GM19397 (cell line): ENCODE results near the gene ROR2.
"Not testable (repeated sequence)": the region's sequence is repeated elsewhere in the genome, so short reads cannot be mapped to it uniquely, and the experiment has no call there.

ENCODE experiments used
- ATAC-seq: cut with Tn5 transposase; IDR thresholded peaks from one replicate; pipeline ENCODE4 v1.9.1; 2021; ENCODE audit warnings: mild to moderate bottlenecking, moderate library complexity; ENCODE audit not compliant: unreplicated experiment

The ROR2 gene

GRCh38 chr9:91658513-91659105 lies 291.4 kb downstream of the ROR2 start:
- no peak for ATAC-seq

DNA sequence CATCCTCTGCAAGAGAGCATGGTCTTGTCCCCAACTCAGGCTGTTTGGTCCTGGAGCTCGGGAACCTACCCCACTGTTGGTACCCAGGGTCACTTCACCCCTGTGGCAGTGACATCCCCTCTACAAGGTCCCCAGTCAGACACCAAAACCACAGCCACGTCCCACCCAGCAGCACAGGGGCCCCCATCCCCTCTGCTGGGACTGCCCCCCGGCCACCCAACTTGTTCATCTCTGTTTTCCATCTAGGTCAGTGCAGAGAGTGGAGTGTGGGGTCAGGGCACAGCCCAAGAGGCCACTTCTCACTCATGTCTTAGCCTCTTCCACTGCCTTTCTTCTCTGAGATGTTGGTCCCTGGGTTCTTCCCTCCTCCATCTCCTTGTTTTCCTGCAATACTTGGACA lies 292.5 kb downstream of the ROR2 start:
- no peak for ATAC-seq

DNA sequence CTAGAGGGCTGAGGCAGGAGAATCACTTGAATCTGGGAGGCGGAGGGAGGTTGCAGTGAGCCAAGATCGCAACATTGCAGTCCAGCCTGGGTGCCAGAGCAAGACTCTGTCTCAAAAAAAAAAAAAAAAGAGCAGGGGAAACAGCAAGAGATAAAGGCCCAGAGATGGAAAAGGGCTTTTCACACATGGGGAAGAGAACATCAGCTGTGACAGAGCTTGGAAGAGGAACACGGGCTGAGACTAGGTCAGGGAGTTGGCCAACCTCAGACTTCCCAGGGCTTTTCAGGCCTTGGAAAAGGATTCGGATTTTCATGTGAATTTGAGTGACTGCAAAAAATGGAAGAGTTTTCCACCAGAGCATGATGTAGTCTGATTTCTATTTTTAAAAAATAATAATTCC lies 294.4 kb downstream of the ROR2 start:
- ATAC-seq: no peak

- no peak for ATAC-seq
These were observed 294.8 kb downstream of the ROR2 start for GRCh38 chr9:91655215-91655614.

GRCh38 chr9:91654527-91654926 lies 295.5 kb downstream of the ROR2 start:
- no peak for ATAC-seq

- ATAC-seq: no peak
These were observed 302.7 kb downstream of the ROR2 start for GRCh38 chr9:91647371-91647770.

DNA sequence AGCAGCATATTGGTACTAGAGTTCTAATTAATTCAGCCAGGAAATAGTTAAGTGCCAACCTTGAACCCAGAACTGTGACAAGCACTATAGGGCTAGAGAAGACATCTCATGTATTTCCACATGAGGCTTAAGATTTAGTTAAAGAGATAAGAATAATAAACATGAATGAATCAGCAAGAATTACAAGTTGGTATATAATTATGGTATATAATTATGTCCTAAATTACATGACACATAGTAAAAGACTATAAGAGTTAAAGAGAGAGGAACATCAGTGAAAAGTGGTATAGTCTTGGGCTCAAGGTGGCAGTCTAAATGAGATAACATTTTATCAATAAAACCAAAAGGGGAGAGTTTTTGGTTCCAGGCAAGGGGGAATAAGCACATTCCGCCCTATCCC lies 303.3 kb downstream of the ROR2 start:
- ATAC-seq: no peak

DNA sequence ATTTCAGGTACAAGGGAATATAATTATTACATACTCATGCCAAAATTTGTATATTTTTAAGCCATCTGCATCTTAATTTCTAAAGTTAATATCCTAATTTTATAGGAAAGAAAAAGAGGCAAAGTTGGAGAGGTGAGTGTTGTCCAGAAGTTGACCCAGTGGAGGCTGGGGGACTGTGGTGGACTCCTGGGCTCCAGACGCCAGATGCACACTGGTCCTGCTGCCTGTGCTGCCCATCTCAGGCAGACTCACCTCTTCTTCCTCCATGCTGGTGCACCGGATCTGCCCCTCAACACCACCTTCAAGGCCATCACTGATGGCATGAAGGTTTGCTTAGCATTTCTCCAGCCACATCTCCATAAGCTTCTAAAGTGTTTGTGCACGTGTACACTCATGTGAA lies 305.6 kb downstream of the ROR2 start:
- no peak for ATAC-seq

DNA sequence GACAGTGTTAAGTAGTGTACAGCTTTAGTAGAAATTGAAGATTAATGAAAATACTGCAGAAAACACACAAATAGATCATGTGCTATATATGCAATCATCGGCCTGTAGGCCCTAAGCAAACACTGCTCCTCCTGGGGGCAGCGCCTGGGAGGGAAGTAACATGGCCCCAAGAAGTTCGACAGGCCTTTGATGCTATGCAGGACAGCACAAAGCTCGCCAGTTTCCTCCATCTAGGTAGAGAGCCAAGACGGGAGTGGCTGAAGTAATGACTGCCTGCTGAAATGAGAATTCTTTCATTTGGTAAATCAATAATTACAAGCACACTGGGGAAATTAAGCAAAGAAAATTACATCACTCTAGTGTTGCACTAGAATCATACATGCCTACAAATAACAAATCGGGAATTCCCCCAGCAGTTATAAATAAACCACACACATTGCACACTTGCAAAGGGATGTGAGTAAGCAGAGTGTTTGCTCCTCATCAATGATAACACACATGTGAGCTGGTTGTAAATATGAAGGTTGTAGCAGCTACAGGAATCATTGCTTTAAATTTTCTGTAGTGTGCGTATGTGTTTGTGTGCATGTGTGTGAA lies 306.4 kb downstream of the ROR2 start:
- ATAC-seq: no peak

GRCh38 chr9:91642771-91643170 lies 307.3 kb downstream of the ROR2 start:
- no peak for ATAC-seq

DNA sequence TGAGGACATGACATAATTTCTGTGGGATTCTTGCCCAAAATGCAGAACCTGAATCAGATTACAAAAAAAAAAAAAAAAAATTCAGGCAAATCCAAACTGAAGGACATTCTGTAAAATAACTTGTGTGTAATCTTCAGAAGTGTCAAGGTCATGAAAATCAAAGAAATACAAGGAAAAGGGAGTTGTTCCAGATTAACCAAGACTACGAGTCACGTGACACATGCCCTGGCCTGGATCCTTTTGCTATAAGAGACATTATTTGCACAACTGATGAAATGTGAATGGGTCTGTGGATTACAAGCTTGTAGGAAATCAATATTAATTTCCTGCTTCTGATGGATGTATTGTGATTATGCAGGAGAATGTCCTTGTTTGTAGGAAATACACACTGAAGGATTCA lies 309.6 kb downstream of the ROR2 start:
- ATAC-seq: no peak

- ATAC-seq: no peak
These were observed 311.0 kb downstream of the ROR2 start for GRCh38 chr9:91639054-91639453.

DNA sequence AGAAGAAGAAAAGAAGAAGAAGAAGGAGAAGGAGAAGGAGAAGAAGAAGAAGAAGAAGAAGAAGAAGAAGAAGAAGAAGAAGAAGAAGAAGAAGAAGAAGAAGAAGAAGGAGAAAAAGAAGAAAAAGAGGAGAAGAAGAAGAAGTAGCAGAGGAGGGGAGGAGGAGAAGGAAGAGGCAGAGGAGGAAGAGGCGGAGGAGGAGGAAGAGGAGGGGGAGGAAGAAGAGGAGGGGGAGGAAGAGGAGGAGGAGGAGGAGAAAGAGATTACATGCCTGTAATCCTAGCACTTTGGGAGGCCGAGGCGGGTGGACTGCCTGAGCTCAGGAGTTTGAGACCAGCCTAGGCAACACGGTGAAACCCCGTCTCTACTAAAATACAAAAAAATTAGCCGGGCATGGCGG lies 315.2 kb downstream of the ROR2 start:
- ATAC-seq: not testable (repeated sequence)

DNA sequence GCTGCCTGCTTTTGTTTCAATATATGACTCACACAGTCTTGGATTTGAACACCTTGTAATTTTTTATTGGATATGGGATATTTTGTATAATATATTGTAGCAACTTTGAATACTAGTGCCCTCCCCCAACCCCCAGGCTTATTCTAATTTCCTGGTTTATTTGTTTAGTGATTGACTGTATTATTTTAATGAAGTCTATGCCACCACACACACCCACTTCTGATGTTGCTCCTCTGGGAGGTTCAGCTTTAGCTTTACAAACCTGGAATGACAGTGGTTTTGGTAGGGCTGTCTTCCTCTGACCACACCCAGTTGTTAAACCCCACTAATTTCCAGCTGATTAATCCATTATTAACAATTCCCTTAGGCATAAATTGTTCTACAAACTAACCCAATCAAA lies 320.3 kb downstream of the ROR2 start:
- no peak for ATAC-seq

DNA sequence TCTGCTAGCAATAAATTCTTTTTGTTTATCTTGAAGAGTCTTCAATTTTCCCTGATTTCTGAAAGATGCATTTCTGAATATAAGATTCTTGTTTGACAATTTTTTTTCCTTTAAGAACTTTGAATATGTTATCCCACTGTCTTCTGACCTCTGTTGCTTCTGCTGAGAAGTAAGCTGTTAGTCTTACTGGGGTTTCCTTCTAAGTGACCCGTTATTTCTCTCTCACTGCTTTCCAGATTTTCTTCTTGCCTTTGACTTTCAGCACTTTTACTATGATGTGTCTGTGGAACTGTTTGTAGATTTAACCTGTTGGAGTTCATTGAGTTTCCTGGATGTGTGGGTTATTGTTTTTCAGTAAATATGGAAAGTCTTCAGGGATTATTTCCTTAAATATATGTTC lies 321.1 kb downstream of the ROR2 start:
- no peak for ATAC-seq

DNA sequence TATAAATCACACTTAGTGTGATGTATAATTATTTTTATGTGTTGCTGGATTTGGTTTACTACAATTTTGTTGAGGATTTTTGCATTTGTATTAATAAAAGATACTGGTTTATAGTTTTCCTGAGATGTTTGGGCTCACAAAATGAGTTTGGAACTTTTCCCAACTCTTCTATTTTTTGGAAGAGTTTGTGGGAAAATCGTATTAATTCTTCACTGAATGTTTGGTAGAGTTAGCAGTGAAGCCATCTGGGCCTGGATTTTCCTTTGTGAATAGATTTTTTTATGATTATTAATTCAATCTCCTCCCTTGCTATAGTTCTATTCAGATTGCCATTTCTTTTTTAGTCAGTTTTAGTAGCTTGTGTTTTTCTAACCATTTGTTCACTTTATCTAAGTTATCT lies 324.7 kb downstream of the ROR2 start:
- ATAC-seq: no peak

- no peak for ATAC-seq
These were observed 327.0 kb downstream of the ROR2 start for GRCh38 chr9:91623004-91623403.

- ATAC-seq: not testable (repeated sequence)
These were observed 327.9 kb downstream of the ROR2 start for GRCh38 chr9:91622121-91622520.

DNA sequence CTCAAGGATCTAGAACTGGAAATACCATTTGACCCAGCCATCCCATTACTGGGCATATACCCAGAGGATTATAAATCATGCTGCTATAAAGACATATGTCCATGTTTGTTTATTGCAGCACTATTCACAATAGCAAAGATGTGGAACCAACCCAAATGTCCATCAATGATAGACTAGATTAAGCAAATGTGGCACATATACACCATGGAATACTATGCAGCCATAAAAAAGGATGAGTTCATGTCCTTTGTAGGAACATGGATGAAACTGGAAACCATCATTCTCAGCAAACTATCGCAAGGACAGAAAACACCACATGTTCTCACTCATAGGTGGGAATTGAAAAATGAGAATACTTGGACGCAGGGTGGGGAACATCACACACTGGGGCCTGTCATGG lies 336.0 kb downstream of the ROR2 start:
- ATAC-seq: not testable (repeated sequence)

DNA sequence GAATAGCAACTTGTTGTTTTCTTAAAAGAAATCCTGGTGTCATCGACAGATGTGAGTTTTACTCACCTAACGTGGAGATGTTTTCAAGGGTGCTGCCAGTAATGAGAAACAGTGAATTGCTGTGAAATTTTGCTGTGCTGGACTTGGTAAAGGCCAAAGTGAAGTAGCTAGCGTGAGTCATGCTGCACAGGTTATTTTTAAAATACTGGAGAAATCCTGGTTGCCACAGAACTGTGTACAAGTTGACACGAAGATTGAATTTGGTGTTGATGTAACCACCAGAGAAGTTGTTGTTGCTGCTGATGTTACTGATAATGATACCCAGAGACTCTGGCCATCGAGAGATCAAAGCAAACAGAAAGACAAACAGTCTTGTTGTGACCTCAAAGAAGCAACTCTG lies 338.4 kb downstream of the ROR2 start:
- ATAC-seq: no peak

DNA sequence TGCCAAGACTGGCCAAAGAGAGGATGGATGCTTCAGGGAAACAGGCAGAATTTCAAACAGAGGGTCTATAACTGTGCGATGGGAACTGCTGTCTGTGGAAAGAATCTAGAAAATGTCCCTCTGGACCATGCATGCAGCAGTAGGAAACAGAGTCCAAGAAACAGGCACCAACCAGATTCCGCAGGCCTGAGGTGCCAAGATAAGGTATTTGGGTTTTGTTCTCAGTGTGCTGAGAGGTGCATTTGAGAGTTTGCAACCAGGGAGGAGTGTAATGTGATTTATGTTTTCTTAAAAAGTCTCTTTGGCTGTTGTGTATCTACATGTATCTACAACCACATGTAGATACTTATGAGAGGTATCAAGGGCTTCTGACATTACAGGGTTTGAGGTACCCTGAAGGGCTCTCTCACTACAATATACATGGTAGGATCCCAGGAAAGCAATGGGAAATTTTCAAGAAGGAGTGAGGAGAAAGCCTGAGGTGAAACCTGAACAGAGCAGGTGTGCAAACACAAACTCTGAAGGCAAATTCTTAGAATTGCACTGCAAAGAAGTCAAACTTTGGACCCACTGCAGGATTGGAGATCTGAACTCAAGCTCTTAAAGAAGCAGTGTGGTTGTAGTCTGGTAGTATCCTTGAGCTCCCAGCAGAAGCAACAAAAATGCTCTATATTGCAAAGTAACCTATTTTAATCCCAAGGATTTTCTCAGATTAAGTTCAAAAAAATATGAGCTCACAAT lies 343.6 kb downstream of the ROR2 start:
- no peak for ATAC-seq

DNA sequence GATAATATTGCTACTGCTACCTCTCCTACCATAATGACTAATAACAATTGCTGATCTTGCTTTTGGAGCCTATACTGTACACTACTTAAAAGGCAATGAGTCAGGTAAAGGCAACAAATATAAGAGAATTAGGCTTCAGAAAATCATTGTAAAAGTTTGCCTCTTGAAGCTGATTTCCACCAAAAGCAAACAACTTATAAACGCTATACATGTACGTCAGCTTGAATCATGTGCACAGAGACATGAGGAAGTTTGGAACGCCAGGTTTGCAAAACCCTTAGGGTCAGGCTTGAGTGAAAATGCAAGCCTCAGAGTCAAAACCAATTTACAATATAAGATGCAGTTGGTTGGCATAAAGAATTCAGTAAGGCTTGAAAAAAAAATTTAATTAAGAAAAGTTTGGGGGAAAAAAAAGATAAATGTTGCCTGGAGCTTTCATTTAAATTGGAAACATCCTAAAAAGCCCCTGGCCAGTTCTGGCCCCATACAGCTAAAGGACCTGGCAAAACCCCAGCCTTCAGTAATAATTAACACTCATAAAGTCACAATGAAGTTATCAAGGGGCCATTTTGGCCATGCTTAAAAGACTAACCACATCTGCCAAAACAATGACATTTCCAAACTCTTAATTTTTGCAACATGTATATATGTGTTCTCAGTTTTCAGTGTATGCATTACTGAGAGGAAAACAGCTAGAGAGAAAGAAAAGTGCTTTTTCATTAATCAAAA lies 345.4 kb downstream of the ROR2 start:
- no peak for ATAC-seq
